Superior temporal gyrus (tissue), 1 donor: ENCODE measurements around the gene PPP1R1A.
A peak's percentile ranks its signal among the peaks of the same experiment; 100 is the strongest.

Experiments
- DNase-seq: peaks from one replicate; pipeline ENCODE4 v3.0.0-alpha.2; 2016; ENCODE audit errors: extremely low spot score

The PPP1R1A gene

DNA sequence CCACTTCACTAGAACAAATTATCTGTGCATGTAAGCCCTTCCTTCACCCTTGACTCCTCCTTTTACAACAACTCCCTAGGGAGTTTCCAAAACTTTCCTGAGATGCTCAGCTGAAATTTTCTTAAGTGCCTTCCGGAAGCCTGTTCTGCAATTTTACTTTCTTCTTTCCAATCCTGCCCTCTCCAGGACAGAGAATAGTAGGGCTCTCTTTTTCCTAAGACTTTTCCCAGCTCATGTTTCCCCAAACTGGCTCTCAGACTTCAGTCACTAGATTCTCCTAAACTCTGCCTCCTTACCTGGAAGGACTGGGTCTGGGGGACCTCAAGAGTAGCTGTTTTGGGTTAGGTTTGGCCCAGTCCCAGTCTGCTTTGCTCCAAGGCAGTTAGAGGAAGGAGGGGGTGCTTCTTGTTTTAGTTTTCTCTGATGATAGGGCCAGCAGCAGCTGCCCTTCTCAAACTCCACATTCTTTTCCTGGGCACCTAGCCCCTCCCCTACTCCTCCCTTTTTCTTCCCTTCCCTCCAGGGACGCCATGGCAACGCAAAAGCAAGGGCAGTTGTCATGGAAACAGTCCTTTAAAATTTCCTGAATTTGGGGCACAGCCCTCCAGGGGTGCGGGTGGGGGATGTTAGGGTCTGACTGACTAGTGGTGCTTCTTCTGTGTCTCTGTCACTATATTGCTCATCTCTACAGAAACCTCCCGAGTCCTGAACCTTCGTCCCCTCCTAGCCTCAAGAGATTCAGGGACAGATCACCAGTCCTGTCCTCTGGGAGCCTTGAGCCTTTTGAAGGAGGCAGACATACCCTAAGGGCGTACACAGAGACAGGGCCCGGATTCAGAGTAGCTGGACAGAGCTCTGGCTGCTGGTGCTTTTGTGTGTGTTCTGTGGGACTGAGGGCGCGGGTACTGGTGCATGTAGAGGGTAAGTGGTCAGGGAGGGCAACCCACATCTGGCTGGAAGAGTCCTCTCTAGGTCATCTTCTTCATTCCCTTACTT, 17.0 kb downstream of the PPP1R1A start:
- DNase-seq, result no peak

DNA sequence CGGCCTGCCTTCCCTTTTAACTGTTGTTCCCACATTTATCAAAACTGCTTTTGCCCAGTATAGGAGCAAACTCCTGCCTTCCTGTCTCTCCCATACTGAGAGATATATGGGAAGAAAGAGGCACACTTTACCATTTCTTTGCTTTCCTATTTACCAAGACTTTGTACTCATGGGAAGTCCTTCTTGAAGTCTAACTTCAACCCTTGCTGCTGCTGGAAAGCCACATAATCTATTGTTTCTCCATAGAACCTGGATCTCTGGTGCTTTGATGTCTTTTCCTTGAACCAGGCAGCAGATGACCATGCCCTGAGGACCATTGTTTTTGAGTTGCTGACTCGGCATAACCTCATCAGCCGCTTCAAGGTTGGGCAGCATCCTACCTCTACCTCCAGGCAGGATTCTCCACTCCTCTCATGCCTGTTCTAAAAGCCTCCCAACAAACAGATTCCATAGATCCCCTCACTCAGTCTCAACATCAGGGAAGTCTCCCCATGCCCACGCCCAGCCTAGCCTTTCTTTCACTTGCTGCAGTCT, 18.4 kb downstream of the PPP1R1A start:
- DNase-seq, result no peak

DNA sequence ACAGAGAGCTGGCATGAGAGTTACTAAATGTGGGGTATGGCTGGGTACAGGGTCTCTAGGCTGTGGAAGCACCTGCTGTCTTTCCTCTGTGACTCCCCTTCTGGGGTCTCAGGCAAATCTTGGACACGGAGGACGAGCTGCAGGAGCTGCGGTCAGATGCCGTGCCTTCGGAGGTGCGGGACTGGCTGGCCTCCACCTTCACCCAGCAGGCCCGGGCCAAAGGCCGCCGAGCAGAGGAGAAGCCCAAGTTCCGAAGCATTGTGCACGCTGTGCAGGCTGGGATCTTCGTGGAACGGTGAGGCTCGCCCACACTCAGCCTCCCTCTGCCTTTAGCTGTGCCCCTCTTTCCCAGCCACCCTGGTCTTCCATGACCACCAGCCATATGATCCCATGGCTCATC, 19.4 kb downstream of the PPP1R1A start:
- no peak for DNase-seq

DNA sequence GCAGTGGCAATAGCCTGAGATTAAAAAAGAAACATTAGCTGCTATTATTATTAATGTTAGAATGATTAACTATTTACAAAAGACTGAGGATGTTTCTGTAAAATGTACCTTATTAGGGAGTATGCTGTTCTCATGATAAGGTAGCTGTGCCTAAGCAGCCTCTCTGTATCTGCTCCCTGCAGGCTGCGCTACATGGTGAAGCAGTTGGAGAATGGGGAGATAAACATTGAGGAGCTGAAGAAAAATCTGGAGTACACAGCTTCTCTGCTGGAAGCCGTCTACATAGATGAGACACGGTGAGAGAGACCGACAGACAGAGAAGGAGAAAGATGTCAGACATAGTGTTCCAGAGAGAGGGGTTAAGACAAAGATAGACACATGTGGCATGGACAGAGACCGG, 21.7 kb downstream of the PPP1R1A start:
- no peak for DNase-seq

DNA sequence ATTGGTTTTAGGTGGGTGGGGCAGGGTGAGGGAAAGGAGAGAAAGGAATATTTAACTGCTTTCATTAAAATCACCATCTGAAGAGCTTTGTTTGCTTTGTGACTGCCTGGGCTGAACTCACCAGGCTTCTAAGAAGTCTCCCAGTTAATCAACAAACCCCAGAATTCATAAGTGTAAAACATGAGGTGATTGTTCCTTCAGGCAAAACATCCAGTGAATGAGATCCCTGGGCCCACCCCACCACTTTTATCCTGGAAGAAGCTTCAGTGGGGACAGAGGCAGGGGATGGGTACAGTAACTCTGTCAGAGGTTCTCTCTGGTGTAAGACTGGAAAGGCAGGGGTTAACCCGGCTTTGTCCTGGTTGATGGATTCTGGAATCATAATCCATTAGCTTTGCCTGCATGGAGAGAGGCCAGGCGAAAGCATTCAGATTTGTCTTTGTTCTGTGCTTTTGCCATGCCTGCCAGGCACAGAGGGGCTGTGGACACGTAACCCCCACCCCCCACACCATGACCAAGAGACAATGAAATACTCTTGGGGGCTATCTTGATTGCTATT, 22.4 kb downstream of the PPP1R1A start:
- DNase-seq, result no peak

DNA sequence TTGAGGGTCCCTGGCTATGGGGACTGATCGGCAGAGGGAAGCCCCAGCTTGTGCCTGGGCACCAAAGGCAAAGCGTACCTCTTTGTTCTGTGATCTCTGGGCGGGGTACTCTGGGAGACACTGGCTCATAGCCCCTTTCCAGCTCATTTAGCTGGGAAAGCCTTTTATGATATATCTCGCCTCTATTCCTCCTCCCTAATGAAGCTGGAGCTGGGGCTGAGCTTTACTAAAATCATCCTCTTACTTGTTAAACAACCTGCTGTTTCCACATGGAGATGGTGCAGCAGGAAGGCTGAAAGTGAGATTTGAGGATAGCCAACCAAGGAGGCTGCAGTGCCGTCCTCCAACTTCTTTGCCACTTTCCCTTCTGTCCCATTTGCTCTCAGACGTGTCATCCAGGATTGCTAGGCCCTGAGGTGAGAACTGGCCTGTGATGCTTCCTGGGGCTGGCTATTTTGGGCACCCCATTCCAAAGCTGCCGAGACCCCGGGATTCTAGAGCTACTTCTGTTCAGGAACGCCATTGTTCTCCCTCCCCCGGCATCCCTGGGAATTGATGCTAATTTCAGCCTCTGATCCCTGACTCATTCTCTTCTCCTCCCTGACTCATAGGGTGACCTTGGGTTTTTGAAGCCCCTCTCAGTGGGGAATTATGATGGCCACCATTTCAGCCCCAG, 23.0 kb downstream of the PPP1R1A start:
- DNase-seq, result no peak

DNA sequence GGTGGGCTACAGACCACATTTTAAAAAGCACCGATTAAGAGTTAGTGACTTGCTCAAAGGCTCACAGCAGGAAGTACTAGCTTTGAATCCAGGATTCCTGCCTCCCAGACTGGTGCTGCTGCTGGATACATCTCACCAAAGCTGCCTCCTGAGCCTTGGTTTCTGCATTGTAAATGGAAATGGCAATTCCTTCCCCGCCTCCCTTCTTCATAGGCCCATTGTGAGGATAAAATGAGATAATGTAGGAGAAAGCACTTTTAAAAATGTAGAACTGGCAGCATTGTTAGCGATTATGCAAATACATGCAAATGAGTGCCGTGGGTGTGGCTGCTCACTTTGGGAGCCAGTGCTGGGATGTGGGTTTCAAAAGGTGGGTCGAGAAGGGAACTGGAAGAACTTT, 23.7 kb downstream of the PPP1R1A start:
- no peak for DNase-seq

DNA sequence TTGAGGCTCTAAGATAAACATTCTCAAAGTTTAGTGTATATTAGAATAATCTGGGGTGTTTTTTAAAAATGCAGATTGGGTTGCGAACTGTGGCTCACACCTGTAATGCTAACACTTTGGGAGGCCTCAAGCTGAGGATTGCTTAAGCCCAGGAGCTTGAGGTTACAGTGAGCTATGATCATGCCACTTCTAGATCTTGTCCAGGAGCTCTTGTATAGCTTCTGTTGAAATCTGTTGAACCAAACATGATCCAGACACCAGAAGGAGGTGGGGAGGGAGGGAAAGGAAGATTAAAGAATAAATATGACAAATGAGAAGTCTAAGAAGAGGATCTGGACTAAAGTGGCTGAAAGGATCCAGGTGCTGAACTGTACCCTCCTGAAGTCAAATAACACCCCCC, 24.7 kb downstream of the PPP1R1A start:
- DNase-seq, result no peak

DNA sequence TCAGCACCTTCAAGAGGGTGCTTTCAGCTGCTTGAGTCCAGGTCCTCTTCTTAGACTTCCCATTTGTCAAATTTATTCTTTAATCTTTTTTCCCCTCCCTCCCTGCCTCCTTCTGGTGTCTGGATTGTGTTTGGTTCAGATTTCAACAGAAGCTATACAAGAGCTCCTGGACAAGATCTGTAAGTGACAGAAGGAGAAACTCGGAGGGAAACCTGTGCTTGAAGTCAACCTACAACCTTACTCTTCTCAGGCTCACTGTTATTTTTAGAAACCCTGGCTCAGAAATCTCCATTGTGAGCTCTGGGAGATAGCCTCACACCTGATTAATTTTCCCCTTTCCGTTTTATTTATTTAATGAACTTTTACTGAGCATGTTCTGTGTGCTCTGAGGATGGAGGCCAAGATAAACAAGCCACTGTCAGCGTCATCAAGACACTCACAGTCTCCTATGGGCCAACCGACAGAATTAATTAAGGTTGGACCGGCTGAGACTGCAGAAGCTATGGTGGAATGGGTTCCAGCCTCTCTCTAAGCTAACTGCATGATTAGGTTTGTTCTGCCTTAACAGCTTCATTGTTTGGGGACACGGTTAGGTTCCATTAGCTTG, 25.6 kb downstream of the PPP1R1A start:
- DNase-seq, result no peak

DNA sequence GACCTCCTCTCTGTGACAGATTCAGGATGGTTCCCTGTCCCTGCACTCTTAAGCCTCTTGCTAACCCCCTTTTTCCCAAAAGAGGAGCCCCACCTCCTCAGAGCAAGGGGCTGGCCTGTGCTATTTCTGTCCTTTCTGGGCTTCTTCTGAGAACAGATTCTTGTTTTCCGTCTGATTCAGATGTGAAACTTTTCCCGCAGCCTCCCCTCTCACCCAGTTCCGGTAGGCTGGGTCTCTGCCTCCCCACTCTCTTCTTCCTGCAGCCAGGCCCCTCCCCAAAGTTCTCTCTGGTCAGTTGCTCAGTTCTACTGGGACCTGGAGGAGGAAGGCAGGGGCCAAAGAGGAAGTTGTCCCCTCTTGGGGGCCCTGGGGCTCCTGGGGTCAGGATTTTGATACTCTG, 27.3 kb downstream of the PPP1R1A start:
- DNase-seq, result no peak

DNA sequence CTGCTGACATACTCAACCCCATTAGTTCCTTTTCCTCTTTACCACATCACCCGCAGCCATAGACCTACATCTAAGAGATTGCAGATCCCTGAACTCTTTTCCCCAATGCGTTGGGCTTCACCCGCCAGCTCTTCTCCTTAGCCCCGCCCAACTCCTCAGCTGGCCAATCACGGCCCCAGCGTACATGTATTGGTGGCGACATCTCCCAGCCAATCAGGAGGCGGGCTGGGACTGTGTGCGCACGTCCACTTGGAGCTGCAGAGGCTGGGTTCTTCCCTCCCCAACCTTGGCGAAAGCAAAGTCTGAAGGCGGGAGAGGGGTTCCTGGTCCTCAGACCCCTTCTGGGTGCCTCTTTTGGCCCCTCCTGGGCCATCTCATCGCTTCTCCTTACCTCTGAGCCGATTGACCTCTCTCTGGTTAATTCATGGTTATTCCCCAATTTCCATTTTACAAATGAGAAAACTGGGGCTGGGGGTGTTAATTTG, 28.0 kb downstream of the PPP1R1A start:
- peak; percentile 91 for DNase-seq

DNA sequence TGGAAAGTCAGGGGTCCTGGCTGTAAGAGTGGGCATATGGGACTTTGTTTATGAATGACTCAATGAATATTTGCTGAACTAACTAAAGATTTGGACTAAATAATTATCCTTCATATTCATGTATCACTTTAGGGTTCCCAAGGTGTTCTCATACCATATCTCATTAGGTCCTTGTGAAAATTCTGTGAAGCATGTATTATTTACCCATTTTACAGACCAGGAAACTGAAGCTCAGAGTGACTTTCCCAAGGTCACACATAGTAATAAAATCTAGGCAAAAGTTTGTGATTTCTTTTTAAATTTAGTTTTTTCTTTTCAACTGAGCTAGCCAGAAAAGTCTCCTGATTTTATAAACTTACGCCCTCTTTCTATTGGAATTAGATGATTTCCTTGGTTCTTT, 29.7 kb downstream of the PPP1R1A start:
- no peak for DNase-seq

DNA sequence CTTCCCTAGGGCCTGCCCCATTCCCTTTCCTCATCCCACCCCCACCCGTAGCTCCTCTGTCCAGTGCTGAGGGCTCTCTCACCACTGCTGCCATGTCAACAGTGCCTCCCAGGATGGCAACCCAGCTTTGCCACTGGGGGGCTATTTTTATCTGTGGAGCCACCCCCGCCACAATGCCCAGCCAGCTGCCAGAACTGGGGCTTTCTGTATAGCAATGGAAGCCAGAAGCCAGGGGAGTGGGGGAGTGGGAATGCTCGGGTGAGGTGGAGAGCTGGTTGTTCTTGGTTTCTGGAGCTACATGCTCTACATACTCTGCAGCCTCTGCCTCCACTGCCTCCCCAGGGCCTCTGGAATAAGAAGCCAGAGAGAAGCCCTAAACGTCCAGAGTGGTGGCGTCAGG, 30.1 kb downstream of the PPP1R1A start:
- DNase-seq, result no peak

DNA sequence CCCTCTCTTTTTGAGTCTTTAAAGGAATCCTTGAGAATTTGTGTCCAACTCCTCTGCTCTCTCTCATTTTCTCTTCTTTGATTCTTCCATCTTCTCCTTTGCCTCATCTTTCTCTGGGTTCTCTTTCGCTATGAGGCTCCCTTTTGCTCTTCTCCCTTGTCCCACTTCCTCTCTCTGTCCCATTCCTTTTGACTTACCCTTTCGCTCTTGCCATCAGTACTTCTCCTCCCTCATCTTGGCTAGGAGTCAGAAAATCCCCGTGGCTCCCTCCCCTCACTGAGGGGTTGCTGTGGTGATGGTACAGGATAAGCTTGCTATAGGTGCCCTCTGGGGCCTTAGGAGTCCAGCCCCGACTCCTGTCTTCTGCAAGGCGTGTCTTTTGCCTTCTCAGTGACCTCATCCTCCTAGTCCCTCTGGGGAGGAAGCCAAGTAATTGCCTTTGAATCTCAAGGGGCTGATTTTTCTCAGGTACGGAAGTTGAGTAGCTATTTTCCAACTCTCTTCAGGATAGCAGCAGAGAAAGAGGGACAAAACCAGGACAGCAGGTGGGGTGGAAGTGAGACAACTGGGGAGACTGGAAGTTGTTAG, 32.7 kb downstream of the PPP1R1A start:
- DNase-seq, result no peak

DNA sequence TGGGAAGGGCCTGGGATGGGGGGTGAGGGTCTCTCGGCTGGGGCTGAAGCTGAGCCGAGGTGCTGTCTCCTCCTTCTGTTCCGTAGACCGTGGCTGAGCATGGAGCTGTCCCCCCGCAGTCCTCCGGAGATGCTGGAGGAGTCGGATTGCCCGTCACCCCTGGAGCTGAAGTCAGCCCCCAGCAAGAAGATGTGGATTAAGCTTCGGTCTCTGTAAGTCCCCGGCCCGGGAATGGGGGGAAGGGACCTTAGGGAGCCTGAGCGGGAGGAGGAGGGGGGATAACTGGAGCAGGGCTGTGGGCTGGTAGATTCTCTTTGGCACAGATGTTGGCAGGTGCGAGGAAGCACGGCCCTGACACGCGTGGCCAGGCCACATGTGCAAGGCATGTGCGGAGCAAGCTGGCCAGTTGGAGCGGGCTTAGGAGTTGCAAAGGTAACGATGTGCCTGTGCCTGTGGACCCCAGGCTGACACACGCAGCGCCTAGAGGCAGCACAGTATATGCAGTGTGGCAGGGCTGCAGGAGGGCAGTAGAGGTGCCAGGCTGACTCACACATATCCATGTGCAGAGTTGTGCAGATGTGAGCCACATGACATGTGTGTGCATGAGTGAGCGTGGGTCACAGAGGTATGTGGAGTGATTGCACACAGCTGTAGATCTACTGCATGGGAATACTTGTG, 38.5 kb downstream of the PPP1R1A start:
- no peak for DNase-seq

DNA sequence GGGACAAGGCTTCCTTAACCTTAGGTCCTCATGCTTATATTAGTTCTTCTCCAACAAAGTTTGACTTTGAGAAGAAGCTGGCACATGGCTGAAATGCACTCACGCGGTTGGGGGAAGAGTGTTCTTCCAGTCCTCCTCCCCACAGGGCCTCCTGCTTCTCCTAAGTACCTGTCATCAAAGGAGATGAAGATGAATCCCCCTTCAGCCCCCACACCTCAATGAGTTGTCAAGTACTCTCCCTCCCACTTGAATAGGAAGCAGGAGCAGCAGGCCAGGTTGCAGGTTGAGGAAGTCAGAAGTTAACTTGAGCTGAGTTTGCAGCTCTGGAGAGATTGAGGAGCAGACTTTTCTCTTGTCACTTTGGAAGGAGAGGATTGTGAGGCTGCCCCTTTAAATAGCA, 41.9 kb downstream of the PPP1R1A start:
- DNase-seq, result no peak

DNA sequence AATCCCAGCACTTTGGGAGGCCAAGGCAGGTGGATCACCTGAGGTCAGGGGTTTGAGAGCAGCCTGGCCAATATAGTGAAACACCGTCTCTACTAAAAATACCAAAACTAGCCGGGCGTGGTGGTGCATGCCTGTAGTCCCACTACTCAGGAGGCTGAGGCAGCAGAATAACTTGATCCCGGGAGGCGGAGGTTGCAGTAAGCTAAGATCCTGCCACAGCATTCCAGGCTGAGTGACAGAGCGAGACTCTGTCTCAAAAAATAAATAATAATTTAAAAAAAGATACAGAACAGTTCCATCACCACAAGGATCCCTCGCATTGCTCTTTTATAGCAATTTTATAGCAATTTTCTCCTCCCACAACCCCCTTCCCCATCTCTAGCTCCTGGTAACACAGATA, 43.7 kb downstream of the PPP1R1A start:
- no peak for DNase-seq

DNA sequence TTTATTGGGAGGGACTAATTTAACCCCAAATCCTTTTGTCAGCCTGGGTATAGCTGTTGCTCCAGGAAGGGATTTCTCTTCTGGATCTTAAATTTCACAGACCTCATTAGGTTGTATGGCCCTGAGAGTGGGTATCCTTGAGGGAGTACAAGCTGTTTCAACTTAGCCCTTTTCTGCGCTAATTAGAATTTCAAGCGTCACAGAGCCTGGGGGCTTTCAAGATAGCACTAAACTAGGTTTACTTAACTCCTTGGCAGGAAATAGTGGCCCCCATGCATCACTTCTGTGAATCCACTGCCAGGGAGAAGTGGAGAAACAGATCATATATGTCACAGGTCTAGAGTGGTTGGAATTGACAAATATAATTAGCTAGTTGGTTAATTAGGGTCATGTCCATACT, 44.9 kb downstream of the PPP1R1A start:
- no peak for DNase-seq

DNA sequence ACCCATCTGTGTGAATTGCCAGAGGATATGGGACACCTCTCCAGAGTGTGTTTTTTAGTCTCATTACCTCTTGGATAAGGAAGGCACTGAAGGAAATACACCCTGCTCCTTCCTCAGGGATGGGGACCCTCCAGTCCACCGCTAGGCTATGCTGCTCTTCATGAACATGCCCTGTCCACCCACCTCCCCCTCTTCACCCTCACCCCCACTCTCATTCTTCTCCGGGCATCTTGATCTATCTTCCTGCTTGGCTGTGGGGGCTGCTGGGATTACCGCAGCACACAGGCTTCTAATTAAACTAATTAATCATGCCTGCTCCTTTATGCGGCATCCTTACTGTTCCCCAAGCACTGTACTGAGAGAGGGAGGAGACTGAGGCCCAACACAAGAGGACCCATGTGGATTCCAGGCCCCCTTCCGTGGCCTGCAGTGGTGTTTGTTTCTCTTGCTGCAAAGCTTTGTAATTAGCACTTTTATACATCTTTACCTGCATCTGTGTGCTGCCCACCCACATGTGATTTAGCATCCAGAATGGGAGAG, 46.6 kb downstream of the PPP1R1A start:
- no peak for DNase-seq

DNA sequence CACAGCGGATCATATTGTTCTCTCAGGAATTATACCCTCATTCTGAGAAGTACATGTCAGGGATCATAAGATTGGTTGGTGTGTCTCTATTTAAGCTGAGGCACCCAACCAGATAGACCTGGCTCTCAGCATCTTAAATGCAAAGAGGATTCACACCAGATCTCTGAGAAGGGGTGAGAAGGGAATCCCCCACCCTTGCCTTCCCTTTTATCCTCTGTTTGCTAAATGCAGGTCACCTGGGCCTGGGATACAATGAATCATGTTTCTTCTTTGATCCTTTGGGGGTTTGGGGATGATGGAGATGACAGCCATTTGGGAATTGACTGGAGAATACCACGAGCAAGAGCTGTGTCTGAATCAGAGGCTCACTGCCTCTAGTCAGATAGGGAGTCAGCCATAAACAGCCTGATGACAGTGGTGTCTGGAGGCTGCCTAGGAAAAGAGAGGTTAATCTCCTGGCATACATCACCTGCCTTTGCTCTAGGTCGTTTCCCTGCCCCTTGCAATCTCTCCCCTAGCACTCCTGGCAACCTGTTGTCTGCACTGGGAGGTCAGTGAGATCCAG, 50.2 kb downstream of the PPP1R1A start:
- DNase-seq, result no peak
